GOT3 (cell line): ENCODE results near the gene PNISR.
"Not testable (repeated sequence)": the region's sequence is repeated elsewhere in the genome, so short reads cannot be mapped to it uniquely, and the experiment has no call there.

ENCODE experiments used
- DNase-seq: peaks from one replicate; lab custom pipeline; 2025; ENCODE audit warnings: mixed read lengths; lab: John Stamatoyannopoulos, UW

PNISR gene

GRCh38 chr6:99424761-99425646, at the start of gene PNISR:
TSS of gene PNISR (minus strand) at chr6:99425308. CDS start at chr6:99414659, 10,649 bp downstream.
- DNase-seq, result peak; percentile 68

- DNase-seq, result no peak
Observed at GRCh38 chr6:99473730-99474129, 48.6 kb upstream of the PNISR start.

- no peak for DNase-seq
Observed at GRCh38 chr6:99471638-99472037, 46.5 kb upstream of the PNISR start.

- no peak for DNase-seq
Observed at GRCh38 chr6:99467509-99468106, 42.5 kb upstream of the PNISR start.

GRCh38 chr6:99459133-99459532, 34.0 kb upstream of the PNISR start:
- DNase-seq, result not testable (repeated sequence)

GRCh38 chr6:99458319-99458718, 33.2 kb upstream of the PNISR start:
- DNase-seq, result no peak

- no peak for DNase-seq
Observed at GRCh38 chr6:99446076-99446475, 21.0 kb upstream of the PNISR start.

GRCh38 chr6:99434702-99435530, 9.8 kb upstream of the PNISR start:
- no peak for DNase-seq

- DNase-seq, result no peak
Observed at GRCh38 chr6:99432877-99433276, 7.8 kb upstream of the PNISR start.

- no peak for DNase-seq
Observed at GRCh38 chr6:99431901-99432300, 6.8 kb upstream of the PNISR start.

GRCh38 chr6:99427988-99428387, 2.9 kb upstream of the PNISR start:
- no peak for DNase-seq

- DNase-seq, result no peak
Observed at GRCh38 chr6:99426451-99426757, 1.3 kb upstream of the PNISR start.

- DNase-seq, result peak; percentile 39
Observed at GRCh38 chr6:99425647-99426450, 741 bp upstream of the PNISR start.

- DNase-seq, result no peak
Observed at GRCh38 chr6:99424022-99424421, 1.1 kb downstream of the PNISR start.

- DNase-seq, result no peak
Observed at GRCh38 chr6:99422912-99423311, 2.2 kb downstream of the PNISR start.

- no peak for DNase-seq
Observed at GRCh38 chr6:99416892-99417767, 8.0 kb downstream of the PNISR start.

GRCh38 chr6:99416226-99416625, 8.9 kb downstream of the PNISR start:
- DNase-seq, result no peak

- DNase-seq, result no peak
Observed at GRCh38 chr6:99415446-99415845, 9.7 kb downstream of the PNISR start.

- DNase-seq, result no peak
Observed at GRCh38 chr6:99412065-99412464, 13.0 kb downstream of the PNISR start.

GRCh38 chr6:99409672-99410071, 15.4 kb downstream of the PNISR start:
- DNase-seq, result no peak

- DNase-seq, result no peak
Observed at GRCh38 chr6:99407076-99407475, 18.0 kb downstream of the PNISR start.
